Activated CD4-positive, alpha-beta T cell treated with anti-CD3 and anti-CD28 coated beads, Interleukin-2, amount 10 ng/mL, durations not matched to agents 7 days and 5 days (primary cell): ENCODE results near the gene DNLZ. TPM values are rescaled to one million over a fixed set of nuclear protein-coding genes. Genes with fewer than 3 reads are reported as not detected.

Experiments
- CTCF ChIA-PET: fragments of 350-600 bp; sonication (Branson Sonifier 250); formaldehyde crosslinking; loops from one replicate; lab custom pipeline; 2021; ENCODE audit warnings: antibody characterized with exemption; lab: Charles Lee
- POLR2A ChIA-PET: fragments of 350-600 bp; sonication (Branson Sonifier 250); formaldehyde crosslinking; loops from one replicate; lab custom pipeline; 2021; ENCODE audit warnings: antibody characterized with exemption; lab: Charles Lee
- DNase-seq: peaks from one replicate; pipeline ENCODE4 v3.0.0-alpha.2; 2020
- H3K27ac Mint-ChIP-seq: one replicate; pipeline ENCODE4 v1.8.0; 2021; ENCODE audit warnings: mild to moderate bottlenecking, moderate library complexity, mixed read lengths
- H3K27me3 Mint-ChIP-seq: one replicate; pipeline ENCODE4 v1.8.0; 2021; ENCODE audit warnings: mixed read lengths
- H3K36me3 Mint-ChIP-seq: one replicate; pipeline ENCODE4 v1.8.0; 2021; ENCODE audit warnings: low read depth, mixed read lengths
- H3K4me1 Mint-ChIP-seq: one replicate; pipeline ENCODE4 v1.8.0; 2021; ENCODE audit warnings: mixed read lengths
- H3K4me3 Mint-ChIP-seq: one replicate; pipeline ENCODE4 v1.8.0; 2021; ENCODE audit warnings: mild to moderate bottlenecking, moderate library complexity, mixed read lengths
- H3K9me3 Mint-ChIP-seq: one replicate; pipeline ENCODE4 v1.8.0; 2021; ENCODE audit warnings: mixed read lengths
- total RNA-seq, 2 experiments: library from RNA; stranded (reverse); gene quantifications; one replicate each; pipeline ENCODE4 v1.2.3, GENCODE V29; 2021

Gene DNLZ
- total RNA-seq, 2 experiments from 2014 or later: 13.1 to 14.6 TPM

DNA sequence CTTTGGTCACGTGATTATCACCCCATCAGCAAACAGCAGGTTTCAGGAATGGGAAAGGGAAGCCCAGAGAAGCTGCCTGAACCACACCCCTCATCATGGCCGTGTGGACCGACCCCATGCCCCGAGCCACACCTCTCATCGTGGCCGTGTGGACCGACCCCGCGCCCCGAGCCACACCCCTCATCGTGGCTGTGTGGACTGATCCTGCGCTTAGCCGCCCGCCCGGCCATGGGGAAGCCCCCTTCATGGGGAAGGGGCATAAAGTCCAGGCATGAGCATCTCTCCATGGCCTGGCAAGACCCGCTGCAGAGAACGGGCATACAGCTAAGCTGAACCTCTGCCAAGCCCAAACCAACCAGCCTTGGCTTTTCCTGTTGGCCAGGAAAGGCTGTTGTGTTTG, 30.0 kb upstream of the DNLZ start:
- no peak for DNase-seq
- Mint-ChIP-seq H3K36me3 (peaks cover 29% of the 10 kb centered on the region), H3K4me1 (peaks cover 14% of the 10 kb centered on the region), H3K27me3 (no peaks in the 10 kb centered on the region), H3K27ac (no peak overlapping the region), H3K9me3 (no peaks in the 10 kb centered on the region), H3K4me3 (no peak overlapping the region)
- POLR2A ChIA-PET: no interaction called here
- CTCF ChIA-PET: no interaction called here

DNA sequence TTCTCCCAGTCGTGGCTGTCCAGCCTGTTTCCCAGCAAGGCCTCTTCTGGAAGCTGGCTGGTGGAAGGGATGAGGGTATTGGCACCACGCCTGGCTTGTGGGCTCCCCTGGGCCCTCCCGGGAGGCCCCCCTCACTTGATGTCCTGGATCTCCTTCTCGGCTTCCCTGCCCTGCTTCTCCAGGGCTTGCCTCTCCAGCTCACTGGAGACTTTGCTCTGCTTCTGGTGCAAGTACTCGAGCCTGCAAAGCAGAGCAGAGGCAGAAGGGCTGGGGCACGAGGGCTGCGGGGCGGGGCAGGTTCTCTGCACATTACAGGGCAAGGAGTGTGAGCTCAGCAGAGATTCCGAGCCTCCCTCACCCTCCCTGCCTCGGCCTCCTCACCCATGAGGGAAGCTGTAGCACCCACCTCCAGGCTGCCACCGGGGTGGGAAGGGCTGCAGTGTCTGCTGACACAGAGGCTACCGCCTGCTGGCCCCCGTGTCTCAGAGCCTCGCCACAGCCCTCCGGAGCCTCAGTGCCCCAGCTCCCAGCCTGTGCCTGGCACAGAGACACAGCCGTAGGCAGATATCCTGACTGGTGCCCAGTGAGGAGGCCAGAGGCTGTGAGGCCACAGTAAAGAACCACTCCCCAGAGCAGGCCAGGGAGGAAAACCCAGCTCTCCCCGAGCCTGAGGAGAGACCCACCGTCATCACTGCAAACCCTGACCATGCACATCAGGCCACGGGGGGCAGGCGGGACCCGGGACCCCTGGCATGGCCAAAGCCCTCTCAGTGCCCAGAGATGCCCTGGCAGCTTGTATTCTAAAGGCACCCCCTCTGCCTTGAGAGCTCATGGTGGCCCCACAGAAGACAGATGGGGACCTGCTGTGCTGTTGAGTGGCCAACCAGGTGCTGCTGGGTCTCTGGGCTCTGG, 29.2 kb upstream of the DNLZ start:
- Mint-ChIP-seq H3K9me3 (no peaks in the 10 kb centered on the region), H3K36me3 (peaks cover 34% of the 10 kb centered on the region), H3K27ac (no peak overlapping the region), H3K27me3 (no peaks in the 10 kb centered on the region), H3K4me1 (peaks cover 10% of the 10 kb centered on the region), H3K4me3 (no peak overlapping the region)
- CTCF ChIA-PET: interaction anchor here (1.0 to 1.4 kb wide), 3 partner anchors 9 to 13 kb away, joined by 3 to 5 read pairs (median 3); no protein-coding TSS in a partner anchor
- POLR2A ChIA-PET: no interaction called here
- no peak for DNase-seq

DNA sequence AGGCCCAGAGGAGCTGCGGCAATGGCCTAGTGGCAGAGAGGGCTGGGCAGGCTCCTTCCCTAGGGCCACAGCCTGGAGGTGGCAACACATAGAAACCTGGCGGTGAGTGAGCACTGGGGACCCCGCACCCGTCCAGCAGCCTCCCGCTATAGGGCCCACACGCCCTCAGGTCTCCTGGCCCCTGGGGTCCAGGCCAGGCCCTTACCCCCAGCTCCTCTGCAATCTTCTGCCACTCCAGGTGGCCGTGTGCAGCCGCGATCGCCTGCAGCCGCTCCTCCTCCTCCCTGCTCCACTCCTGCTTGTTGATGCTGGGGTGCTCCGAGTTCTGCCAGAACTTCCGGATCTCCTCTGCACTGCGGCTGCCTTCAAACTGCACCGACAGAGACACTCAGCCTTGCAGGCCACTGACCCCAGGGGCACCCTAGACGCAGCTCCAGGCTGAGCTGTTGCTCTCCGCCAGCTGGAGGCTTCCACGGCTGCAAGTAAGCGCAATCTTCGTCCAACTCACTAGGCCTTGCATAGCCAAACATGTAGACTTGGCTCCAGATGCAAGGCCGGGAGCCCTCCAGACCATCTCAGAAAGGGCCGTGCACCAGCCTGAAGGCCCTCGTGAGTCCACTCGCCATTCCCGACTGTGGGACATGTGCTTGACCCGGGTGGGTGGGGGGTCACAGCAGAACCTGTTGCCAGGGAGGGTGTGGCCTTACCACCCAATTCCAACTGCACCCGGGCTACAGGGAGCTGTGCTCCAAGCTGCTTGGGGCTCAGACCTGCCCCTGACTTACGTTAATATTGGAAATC, 28.4 kb upstream of the DNLZ start:
- Mint-ChIP-seq H3K27ac (no peak overlapping the region), H3K4me3 (no peak overlapping the region), H3K9me3 (no peaks in the 10 kb centered on the region), H3K4me1 (peaks cover 12% of the 10 kb centered on the region), H3K36me3 (peaks cover 39% of the 10 kb centered on the region), H3K27me3 (no peaks in the 10 kb centered on the region)
- no peak for DNase-seq
- ChIA-PET POLR2A (no interaction called here), CTCF (interaction anchor here (1.0 to 1.4 kb wide), 3 partner anchors 9 to 13 kb away, joined by 3 to 5 read pairs (median 3); no protein-coding TSS in a partner anchor)

DNA sequence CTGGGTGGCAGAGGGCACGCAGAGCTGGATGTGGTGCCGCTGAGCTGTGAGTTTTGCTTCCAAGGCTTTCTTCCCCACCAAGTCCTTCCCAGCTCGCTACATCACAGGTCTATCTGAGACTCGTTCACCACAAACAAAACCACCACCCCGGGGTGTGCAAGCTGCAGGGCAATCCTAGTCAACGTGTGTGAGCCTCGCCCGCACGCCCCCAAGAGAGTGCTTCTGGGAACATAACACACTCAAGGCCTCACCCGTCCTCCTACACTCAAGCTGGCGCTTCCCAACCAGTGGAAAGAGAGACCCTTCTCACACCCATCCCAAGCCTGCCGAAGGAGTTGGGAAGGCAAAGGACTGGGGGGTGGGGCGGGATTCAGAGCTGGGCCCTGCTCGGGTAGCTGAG, 25.9 kb upstream of the DNLZ start:
- Mint-ChIP-seq H3K9me3 (no peaks in the 10 kb centered on the region), H3K36me3 (peaks cover 54% of the 10 kb centered on the region), H3K27ac (peak overlapping the region; percentile 25), H3K4me1 (peaks cover 28% of the 10 kb centered on the region), H3K27me3 (no peaks in the 10 kb centered on the region), H3K4me3 (no peak overlapping the region)
- ChIA-PET CTCF (interaction anchor here (1.1 to 15.6 kb wide), 4 partner anchors 10 to 25 kb away, joined by 3 to 106 read pairs (median 22); partner anchors contain the start of genes DNLZ and SNAPC4), POLR2A (no interaction called here)
- no peak for DNase-seq

DNA sequence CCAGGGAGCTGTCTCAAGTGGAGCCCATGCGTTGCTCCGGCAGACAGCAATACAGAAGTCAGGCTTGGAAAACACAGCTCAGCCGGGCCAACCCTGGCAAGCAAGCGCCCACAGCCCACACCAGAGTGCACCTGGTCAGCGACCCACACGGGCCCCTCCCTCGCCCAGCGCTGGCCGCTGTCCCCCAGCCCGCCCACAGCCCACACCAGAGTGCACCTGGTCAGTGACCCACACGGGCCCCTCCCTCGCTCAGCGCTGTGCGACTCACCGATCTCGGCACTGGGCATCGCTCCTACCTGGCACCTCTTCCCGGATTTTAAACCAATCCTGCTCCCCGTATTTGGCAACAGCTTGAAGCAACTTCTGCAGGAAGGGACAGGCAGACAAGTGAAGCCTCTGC, 23.7 kb upstream of the DNLZ start:
- Mint-ChIP-seq H3K36me3 (peaks cover 54% of the 10 kb centered on the region), H3K4me3 (no peak overlapping the region), H3K27ac (no peak overlapping the region), H3K9me3 (no peaks in the 10 kb centered on the region), H3K27me3 (no peaks in the 10 kb centered on the region), H3K4me1 (peaks cover 35% of the 10 kb centered on the region)
- POLR2A ChIA-PET: no interaction called here
- CTCF ChIA-PET: interaction anchor here (0.7 to 15.6 kb wide), 4 partner anchors 11 to 23 kb away, joined by 3 to 106 read pairs (median 22); partner anchors contain the start of genes CARD9, DNLZ and SNAPC4
- DNase-seq: no peak

DNA sequence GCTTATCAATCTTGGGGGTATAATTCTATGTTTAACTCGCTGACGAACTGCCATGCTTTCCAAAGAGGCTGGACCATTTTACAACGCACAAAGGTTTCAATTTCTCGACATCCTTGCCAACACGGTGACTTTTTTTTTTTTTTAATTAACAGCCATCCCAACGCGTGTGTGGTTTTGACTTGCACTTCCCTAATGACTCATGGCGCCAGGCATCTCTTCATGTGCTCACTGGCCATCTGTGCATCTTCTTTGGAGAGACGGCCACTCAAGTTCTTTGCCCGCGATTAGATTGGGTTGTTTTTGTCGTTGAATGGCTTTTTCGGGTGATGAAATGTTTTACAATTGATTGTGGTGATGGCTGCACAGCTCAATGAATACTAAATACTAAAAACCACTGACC, 22.5 kb upstream of the DNLZ start:
- peaks cover 35% of the 10 kb centered on the region for H3K4me1 Mint-ChIP-seq
- peaks cover 46% of the 10 kb centered on the region for H3K36me3 Mint-ChIP-seq
- H3K9me3 Mint-ChIP-seq: no peaks in the 10 kb centered on the region
- CTCF ChIA-PET: interaction anchor here (1.6 to 15.6 kb wide), 3 partner anchors 14 to 21 kb away, joined by 3 to 106 read pairs (median 40); partner anchors contain the start of genes DNLZ and SNAPC4
- no peak overlapping the region for H3K4me3 Mint-ChIP-seq
- POLR2A ChIA-PET: no interaction called here
- no peaks in the 10 kb centered on the region for H3K27me3 Mint-ChIP-seq
- peak overlapping the region; percentile 3 for H3K27ac Mint-ChIP-seq
- DNase-seq: no peak

DNA sequence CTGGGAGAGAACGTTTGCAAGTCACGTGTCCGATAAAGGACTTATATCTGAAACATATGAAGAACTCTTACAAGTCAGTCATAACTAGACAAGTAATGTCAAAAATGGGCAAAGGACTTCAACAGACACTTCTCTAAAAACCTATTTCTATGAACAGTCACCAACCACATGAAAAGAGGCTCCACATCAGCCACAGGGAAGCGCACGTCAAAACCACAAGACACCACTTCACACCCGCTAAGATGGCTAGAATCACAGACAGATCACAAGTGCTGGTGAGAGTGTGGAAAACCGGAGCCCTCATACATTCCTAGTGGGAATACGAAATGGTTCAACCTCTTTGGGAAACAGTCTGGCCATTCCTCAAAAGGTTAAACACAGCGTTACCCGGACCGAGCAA, 21.5 kb upstream of the DNLZ start:
- peaks cover 45% of the 10 kb centered on the region for H3K36me3 Mint-ChIP-seq
- peaks cover 35% of the 10 kb centered on the region for H3K4me1 Mint-ChIP-seq
- DNase-seq: peak; percentile 73
- peak overlapping the region; percentile 24 for H3K4me3 Mint-ChIP-seq
- peak overlapping the region; percentile 77 for H3K27ac Mint-ChIP-seq
- no peaks in the 10 kb centered on the region for H3K27me3 Mint-ChIP-seq
- no peaks in the 10 kb centered on the region for H3K9me3 Mint-ChIP-seq
- ChIA-PET CTCF (interaction anchor here (1.6 to 15.6 kb wide), 3 partner anchors 15 to 20 kb away, joined by 3 to 106 read pairs (median 40); partner anchors contain the start of genes DNLZ and SNAPC4), POLR2A (interaction anchor here (0.6 kb wide), 1 partner anchor 435 kb away, joined by 5 read pairs; no protein-coding TSS in a partner anchor)

DNA sequence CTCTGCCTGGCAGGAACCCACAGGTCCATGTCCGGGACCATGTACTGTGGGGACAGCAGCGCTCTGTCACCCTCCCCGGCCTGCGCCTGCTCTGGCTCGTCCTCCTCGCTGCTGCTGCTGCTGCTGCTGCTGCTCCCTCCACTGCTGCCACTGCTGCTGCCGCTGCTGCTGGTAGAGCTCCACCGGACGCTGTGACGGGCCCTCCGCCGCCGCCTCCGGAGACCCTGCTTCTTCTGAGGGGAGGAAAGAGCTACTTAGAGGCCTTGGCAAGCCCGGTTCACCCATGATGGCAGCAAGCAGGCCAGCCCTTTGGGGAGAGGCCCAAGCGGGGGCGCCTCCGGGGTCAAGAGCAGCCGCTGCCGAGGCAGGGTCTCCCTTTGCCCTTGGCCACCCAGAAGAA, 19.9 kb upstream of the DNLZ start:
- no peak for DNase-seq
- H3K27me3 Mint-ChIP-seq: no peaks in the 10 kb centered on the region
- peaks cover 26% of the 10 kb centered on the region for H3K4me1 Mint-ChIP-seq
- CTCF ChIA-PET: interaction anchor here (1.4 to 15.6 kb wide), 3 partner anchors 9 to 19 kb away, joined by 3 to 106 read pairs (median 40); partner anchors contain the start of genes DNLZ and SNAPC4
- peaks cover 40% of the 10 kb centered on the region for H3K36me3 Mint-ChIP-seq
- H3K27ac Mint-ChIP-seq: no peak overlapping the region
- H3K4me3 Mint-ChIP-seq: no peak overlapping the region
- H3K9me3 Mint-ChIP-seq: no peaks in the 10 kb centered on the region
- POLR2A ChIA-PET: no interaction called here

DNA sequence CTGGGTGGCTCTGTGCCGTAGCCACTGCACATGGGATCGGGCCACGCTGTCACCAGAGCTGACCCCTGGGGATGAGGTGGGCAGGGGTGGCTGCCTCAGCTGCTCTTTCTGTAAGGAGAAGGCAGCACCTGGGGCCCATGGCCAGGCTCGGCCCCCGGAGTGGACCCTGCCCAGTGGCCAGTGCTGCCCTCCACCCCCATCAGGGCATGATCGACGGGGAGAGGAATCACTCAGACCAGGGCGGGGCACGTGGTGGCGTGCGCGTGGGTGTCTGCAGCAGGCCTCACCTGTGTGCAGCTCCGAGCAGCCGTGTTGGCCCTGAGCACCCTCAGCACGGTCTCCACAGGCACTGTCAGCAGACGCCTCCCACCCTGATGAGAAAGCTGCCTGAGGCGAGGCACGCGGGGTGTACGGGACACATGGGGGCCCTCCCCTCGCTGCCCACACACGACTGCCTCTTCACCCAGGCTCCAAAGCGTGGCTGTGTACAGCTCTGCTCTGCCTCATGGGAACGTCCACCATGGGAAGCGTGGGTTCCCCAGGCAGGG, 18.5 kb upstream of the DNLZ start:
- ChIA-PET POLR2A (no interaction called here), CTCF (interaction anchor here (1.3 to 15.6 kb wide), 4 partner anchors 10 to 17 kb away, joined by 3 to 106 read pairs (median 4); partner anchors contain the start of gene DNLZ)
- H3K9me3 Mint-ChIP-seq: no peaks in the 10 kb centered on the region
- H3K36me3 Mint-ChIP-seq: peaks cover 29% of the 10 kb centered on the region
- DNase-seq: no peak
- H3K27me3 Mint-ChIP-seq: no peaks in the 10 kb centered on the region
- H3K27ac Mint-ChIP-seq: no peak overlapping the region
- peaks cover 24% of the 10 kb centered on the region for H3K4me1 Mint-ChIP-seq
- H3K4me3 Mint-ChIP-seq: no peak overlapping the region

DNA sequence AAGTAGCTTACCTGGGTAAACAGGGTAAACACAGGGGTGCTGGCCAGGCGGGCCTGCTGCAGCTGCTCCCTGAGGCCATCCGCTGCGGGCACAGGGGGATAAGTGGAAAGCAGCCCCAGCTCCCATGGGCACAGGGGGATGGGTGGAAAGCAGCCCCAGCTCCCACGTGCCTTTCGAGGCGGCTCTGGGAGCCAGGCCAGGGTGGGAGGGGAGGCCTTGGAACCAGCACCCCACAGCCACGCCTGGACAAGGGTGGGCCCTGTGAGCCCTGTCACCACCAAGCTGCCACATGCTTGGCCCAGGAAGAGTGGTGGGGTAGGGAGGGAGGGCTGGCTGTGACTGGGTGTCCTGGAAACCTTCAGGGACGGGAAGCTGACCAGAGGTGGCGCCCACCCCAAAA, 17.8 kb upstream of the DNLZ start:
- Mint-ChIP-seq H3K36me3 (peaks cover 25% of the 10 kb centered on the region), H3K4me1 (peaks cover 24% of the 10 kb centered on the region), H3K9me3 (no peaks in the 10 kb centered on the region), H3K27ac (no peak overlapping the region), H3K4me3 (no peak overlapping the region), H3K27me3 (no peaks in the 10 kb centered on the region)
- POLR2A ChIA-PET: no interaction called here
- DNase-seq: no peak
- CTCF ChIA-PET: interaction anchor here (1.3 to 15.6 kb wide), 2 partner anchors 9 to 17 kb away, joined by 4 to 106 read pairs; partner anchors contain the start of gene DNLZ

DNA sequence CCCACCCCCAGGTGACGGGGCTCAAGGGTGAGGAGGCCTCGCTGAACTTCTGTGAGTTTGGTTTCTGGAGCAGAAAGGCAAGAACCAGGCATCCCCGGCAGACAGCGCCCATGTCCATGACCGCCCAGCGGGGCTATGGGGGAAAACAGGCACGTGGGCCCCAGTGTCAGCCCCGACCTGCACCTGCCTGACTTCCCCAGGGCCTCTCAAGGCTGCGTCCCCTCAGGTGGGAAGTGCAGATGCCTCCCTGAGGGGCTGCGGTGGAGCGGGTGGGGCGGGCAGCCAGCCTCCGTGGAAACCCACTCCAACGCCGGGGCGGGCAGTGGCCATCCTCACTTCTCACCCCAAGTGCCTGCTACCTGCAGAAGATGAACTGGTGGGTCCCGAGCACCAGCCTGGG, 16.8 kb upstream of the DNLZ start:
- CTCF ChIA-PET: interaction anchor here (15.6 kb wide), 1 partner anchor 16 kb away, joined by 106 read pairs; the partner anchor contains the start of gene DNLZ
- Mint-ChIP-seq H3K27ac (no peak overlapping the region), H3K36me3 (peaks cover 17% of the 10 kb centered on the region), H3K9me3 (no peaks in the 10 kb centered on the region), H3K4me1 (peaks cover 16% of the 10 kb centered on the region), H3K4me3 (no peak overlapping the region), H3K27me3 (no peaks in the 10 kb centered on the region)
- DNase-seq: no peak
- POLR2A ChIA-PET: no interaction called here

DNA sequence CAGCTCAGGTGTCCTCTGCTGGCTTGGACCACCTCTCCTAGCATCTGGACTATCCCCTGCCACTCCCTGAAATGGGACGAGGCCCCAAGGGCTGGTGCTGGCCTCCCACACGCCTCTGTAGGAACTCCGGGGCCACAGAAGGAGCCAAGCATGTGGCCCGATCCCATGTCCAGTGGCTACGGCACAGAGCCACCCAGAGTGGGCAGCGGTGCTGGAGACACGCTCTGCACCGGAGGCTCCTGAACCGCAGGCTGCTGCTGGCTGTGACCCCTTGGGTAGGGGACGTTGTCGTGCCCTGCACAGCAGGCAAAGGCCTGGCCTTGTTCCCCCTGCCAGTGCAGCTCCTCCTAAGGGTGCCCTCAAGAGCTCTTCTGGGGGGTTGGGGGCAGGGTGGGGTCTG, 16.3 kb upstream of the DNLZ start:
- POLR2A ChIA-PET: no interaction called here
- DNase-seq: no peak
- H3K27me3 Mint-ChIP-seq: no peaks in the 10 kb centered on the region
- peaks cover 11% of the 10 kb centered on the region for H3K4me1 Mint-ChIP-seq
- no peak overlapping the region for H3K4me3 Mint-ChIP-seq
- H3K36me3 Mint-ChIP-seq: peaks cover 12% of the 10 kb centered on the region
- no peaks in the 10 kb centered on the region for H3K9me3 Mint-ChIP-seq
- no peak overlapping the region for H3K27ac Mint-ChIP-seq
- CTCF ChIA-PET: interaction anchor here (1.2 to 15.6 kb wide), 3 partner anchors 9 to 15 kb away, joined by 3 to 106 read pairs (median 5); partner anchors contain the start of gene DNLZ
